Gastroesophageal sphincter (tissue), 4 donors: Measurements from ENCODE around the gene NACA2. TPM values are rescaled to one million over a fixed set of nuclear protein-coding genes. Genes with fewer than 3 reads are reported as not detected.

ENCODE experiments used
- ATAC-seq: fragments of 150-250 bp; one replicate; pipeline ENCODE4 v1.9.1; 2016; ENCODE audit warnings: mild to moderate bottlenecking, moderate library complexity
- H3K27ac ChIP-seq, 4 donors: fragments of 200-600 bp; sonication (generic) in 3 of 4; 1 replicate in 3 of 4; 2 replicates in 1 of 4; pipeline ENCODE4 v1.5.1; 2016 to 2019
- H3K27me3 ChIP-seq: fragments of 200-600 bp; sonication (generic); one replicate; pipeline ENCODE4 v1.5.1; 2019
- H3K36me3 ChIP-seq, 2 donors: fragments of 200-600 bp; sonication (generic); one replicate each; pipeline ENCODE4 v1.5.1; 2019; ENCODE audit warnings: control low read depth in 1 of 2
- H3K4me1 ChIP-seq, 3 donors: fragments of 200-600 bp; sonication (generic); 1 replicate in 2 of 3; 2 replicates in 1 of 3; pipeline ENCODE4 v1.5.1; 2016 to 2019; ENCODE audit warnings: control low read depth in 2 of 3
- H3K4me3 ChIP-seq, 2 donors: fragments of 200-600 bp; sonication (generic); one replicate each; pipeline ENCODE4 v1.5.1; 2019; ENCODE audit warnings: mild to moderate bottlenecking in 1 of 2, moderate library complexity in 1 of 2
- H3K9me3 ChIP-seq, 3 donors: fragments of 200-600 bp; sonication (generic); one replicate each; pipeline ENCODE4 v1.5.1; 2017 to 2019; ENCODE audit warnings: control low read depth in 2 of 3
- EP300 ChIP-seq: sonication (generic); formaldehyde crosslinking; IDR thresholded peaks from one replicate; pipeline ENCODE4 v1.6.1; 2017; ENCODE audit warnings: antibody characterized with exemption, mild to moderate bottlenecking
- POLR2A ChIP-seq, 2 donors: fragments of 450-650 bp; IDR thresholded peaks; one replicate each; pipeline ENCODE4 v1.6.1; 2017; ENCODE audit warnings: antibody characterized with exemption in 2 of 2, mild to moderate bottlenecking in 2 of 2, moderate library complexity in 1 of 2
- POLR2AphosphoS5 ChIP-seq: sonication (generic); formaldehyde crosslinking; IDR thresholded peaks from one replicate; pipeline ENCODE4 v1.6.1; 2017; ENCODE audit warnings: antibody characterized with exemption
- WGBS, 2 donors: methylation state at CpG; one replicate each; pipeline ENCODE4 v1.1.5; 2018; ENCODE audit warnings: low coverage in 1 of 2; 5-methylcytosine and 5-hydroxymethylcytosine counted together
- total RNA-seq, 4 donors: library from RNA; depleted of rRNA; stranded (reverse); fragments of >200 nt; gene quantifications; one replicate each; pipeline ENCODE4 v1.1.0, GENCODE V29; 2016
- TF ChIP-seq, protein P1 (sequence below), 4 experiments: fragments of 200-600 bp in 2 of 4; fragments of 450-650 bp in 2 of 4; sonication (generic) in 1 of 4; IDR thresholded peaks; one replicate each; pipeline ENCODE4 v1.5.1; 2017 to 2019; ENCODE audit warnings: antibody characterized with exemption in 4 of 4, mild to moderate bottlenecking in 2 of 4, moderate library complexity in 2 of 4

The NACA2 gene
- total RNA-seq, 4 donors from 2014 or later: not detected

DNA sequence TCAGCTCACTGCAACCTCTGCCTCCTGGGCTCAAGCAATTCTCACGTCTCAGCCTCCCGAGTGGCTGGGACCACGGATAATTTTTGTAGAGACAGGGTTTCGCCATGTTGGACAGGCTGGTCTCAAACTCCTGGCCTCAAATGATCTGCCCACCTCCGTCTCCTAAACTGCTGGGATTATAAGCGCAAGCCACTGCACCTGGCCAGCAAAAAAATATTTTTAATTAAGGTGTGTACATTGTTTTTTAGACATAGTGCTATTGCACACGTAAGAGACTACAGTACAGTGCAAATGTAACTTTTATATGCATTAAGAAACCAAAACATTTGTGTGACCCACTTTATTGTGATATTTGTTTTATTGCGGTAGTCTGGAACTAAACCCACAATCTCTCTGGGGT lies 49.0 kb downstream of the NACA2 start:
- WGBS, 2 donors: 89 to 95% methylated on average over 5 to 8 of the region's 8 CpGs
- H3K27me3 ChIP-seq: no peaks in the 10 kb centered on the region
- H3K4me1 ChIP-seq: no peaks in the 10 kb centered on the region
- TF ChIP-seq EP300 (no peak), POLR2A (IDR thresholded peaks at IDR 0.05) (no peak), POLR2AphosphoS5 (no peak)
- TF ChIP-seq, protein P1, sequence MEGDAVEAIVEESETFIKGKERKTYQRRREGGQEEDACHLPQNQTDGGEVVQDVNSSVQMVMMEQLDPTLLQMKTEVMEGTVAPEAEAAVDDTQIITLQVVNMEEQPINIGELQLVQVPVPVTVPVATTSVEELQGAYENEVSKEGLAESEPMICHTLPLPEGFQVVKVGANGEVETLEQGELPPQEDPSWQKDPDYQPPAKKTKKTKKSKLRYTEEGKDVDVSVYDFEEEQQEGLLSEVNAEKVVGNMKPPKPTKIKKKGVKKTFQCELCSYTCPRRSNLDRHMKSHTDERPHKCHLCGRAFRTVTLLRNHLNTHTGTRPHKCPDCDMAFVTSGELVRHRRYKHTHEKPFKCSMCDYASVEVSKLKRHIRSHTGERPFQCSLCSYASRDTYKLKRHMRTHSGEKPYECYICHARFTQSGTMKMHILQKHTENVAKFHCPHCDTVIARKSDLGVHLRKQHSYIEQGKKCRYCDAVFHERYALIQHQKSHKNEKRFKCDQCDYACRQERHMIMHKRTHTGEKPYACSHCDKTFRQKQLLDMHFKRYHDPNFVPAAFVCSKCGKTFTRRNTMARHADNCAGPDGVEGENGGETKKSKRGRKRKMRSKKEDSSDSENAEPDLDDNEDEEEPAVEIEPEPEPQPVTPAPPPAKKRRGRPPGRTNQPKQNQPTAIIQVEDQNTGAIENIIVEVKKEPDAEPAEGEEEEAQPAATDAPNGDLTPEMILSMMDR (IDR thresholded peaks at IDR 0.05): no peak
- no peak for ATAC-seq
- H3K27ac ChIP-seq: no peak overlapping the region
- no peak overlapping the region for H3K4me3 ChIP-seq
- H3K9me3 ChIP-seq: peaks cover 0 to 26% (median 0%) of the 10 kb centered on the region in 3 donors
- H3K36me3 ChIP-seq: no peaks in the 10 kb centered on the region

DNA sequence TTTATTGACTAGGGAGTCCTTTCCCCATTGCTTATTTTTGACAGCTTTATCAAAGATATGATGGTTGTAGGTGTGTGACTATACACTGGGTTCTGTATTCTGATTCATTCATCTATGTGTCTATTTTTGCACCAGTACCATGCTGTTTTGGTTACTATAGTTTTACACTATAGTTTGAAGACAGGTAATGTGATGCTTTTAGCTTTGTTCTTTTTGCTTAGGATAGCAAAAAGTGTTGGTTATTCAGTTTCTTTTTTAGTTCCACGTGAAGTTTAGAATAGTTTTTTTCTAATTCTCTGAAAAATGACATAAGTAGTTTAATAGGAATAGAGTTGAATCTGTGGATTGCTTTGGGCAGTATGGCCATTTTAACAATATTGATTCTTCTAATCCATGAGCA lies 50.1 kb downstream of the NACA2 start:
- Histone ChIP-seq H3K4me3 (no peak overlapping the region), H3K36me3 (no peaks in the 10 kb centered on the region), H3K9me3 (peaks cover 0 to 26% (median 0%) of the 10 kb centered on the region in 3 donors), H3K27me3 (no peaks in the 10 kb centered on the region), H3K27ac (no peak overlapping the region), H3K4me1 (no peaks in the 10 kb centered on the region)
- 52 to 100% methylated on average over 1 of the region's 1 CpG for WGBS, 2 donors
- ATAC-seq: no peak
- TF ChIP-seq, protein P1 (IDR thresholded peaks at IDR 0.05): no peak
- TF ChIP-seq POLR2AphosphoS5 (no peak), EP300 (no peak), POLR2A (IDR thresholded peaks at IDR 0.05) (no peak)

Other genes starting within 250 kb of the NACA2 start
- 10 to 100 TPM; 19.0 to 33.6 (median 22.8) TPM for gene TBX2, start 191.4 kb downstream of the NACA2 start, total RNA-seq
- under 1 TPM in 1 of 4 donors, not detected in 3; 0.27 TPM for gene TBX4, start 138.8 kb downstream of the NACA2 start, total RNA-seq